Epithelial cell of proximal tubule (primary cell): ENCODE data around the gene MAN2A1. TPM values are rescaled to one million over a fixed set of nuclear protein-coding genes. Genes with fewer than 3 reads are reported as not detected.

ENCODE experiments used
- DNase-seq: peaks from one replicate; pipeline ENCODE4 v3.0.0-alpha.2; 2011; ENCODE audit warnings: low read depth
- H3K4me3 ChIP-seq: 2 replicates; pipeline ENCODE4 v1.5.1; 2011; ENCODE audit warnings: low read depth, mild to moderate bottlenecking, low read length
- CTCF ChIP-seq: conservative IDR thresholded peaks from 2 replicates; pipeline ENCODE4 v1.5.1; 2012; ENCODE audit warnings: low read depth, mild to moderate bottlenecking, low read length
- total RNA-seq: library from RNA; depleted of rRNA; stranded (reverse); fragments of >200 nt; gene quantifications from 2 replicates; pipeline ENCODE4 v1.2.3, GENCODE V29; 2015

MAN2A1 gene
- total RNA-seq, 1 donor from 2014 or later: 51.2 TPM

GRCh38 chr5:109868737-109869136, 179.0 kb downstream of the MAN2A1 start:
- DNase-seq: no peak
- TF ChIP-seq CTCF: no peak
- no peak overlapping the region for H3K4me3 ChIP-seq

- no peak overlapping the region for H3K4me3 ChIP-seq
- no peak for DNase-seq
- no peak for TF ChIP-seq CTCF
Observed at GRCh38 chr5:109873687-109874086, 184.0 kb downstream of the MAN2A1 start.

GRCh38 chr5:109874108-109874507, 184.4 kb downstream of the MAN2A1 start:
- TF ChIP-seq CTCF: no peak
- H3K4me3 ChIP-seq: no peak overlapping the region
- DNase-seq: no peak

- no peak for TF ChIP-seq CTCF
- no peak overlapping the region for H3K4me3 ChIP-seq
- no peak for DNase-seq
Observed at GRCh38 chr5:109876030-109876725, 186.5 kb downstream of the MAN2A1 start.

- no peak overlapping the region for H3K4me3 ChIP-seq
- no peak for TF ChIP-seq CTCF
- no peak for DNase-seq
Observed at GRCh38 chr5:109876941-109877669, 187.4 kb downstream of the MAN2A1 start.

GRCh38 chr5:109877670-109878045, 187.9 kb downstream of the MAN2A1 start:
- TF ChIP-seq CTCF: no peak
- no peak for DNase-seq
- no peak overlapping the region for H3K4me3 ChIP-seq
